K562 (cell line): ENCODE measurements around the gene OR2F2. TPM values are rescaled to one million over a fixed set of nuclear protein-coding genes. Genes with fewer than 3 reads are reported as not detected.

Experiments used
- ATAC-seq: fragments of 200-7000 bp; cut with Tn5 transposase; 3 replicates; pipeline ENCODE4 v1.9.1; 2020; ENCODE audit warnings: moderate library complexity
- BruUV-seq: library from RNA; stranded (reverse); fragments of 400-500 nt; replicated peaks from 2 replicates; lab custom pipeline; 2021; lab: Mats Ljungman, UMichigan
- CTCF ChIA-PET: fragments of 300-600 bp; formaldehyde crosslinking; extraction: SDS; loops from one replicate; lab custom pipeline; 2021; ENCODE audit warnings: low intra/inter-chr PET ratio; lab: Yijun Ruan, JAX
- POLR2A ChIA-PET: fragments of 300-600, 350-650 bp; sonication (Branson Sonifier 250); formaldehyde crosslinking; extraction: SDS; loops from one replicate; lab custom pipeline; 2021; ENCODE audit warnings: antibody characterized with exemption, inconsistent platforms; lab: Yijun Ruan, JAX
- DNase-seq, 4 experiments: peaks; one replicate each; pipeline versions ENCODE4 v3.0.0 to v3.0.0-alpha.2; 2011 to 2018; ENCODE audit warnings: low spot score in 3 of 4, mixed read lengths in 3 of 4; ENCODE audit errors: extremely low read depth in 1 of 4
- FAIRE-seq: peaks from 2 replicates; lab custom pipeline; 2011; peaks lifted over from hg19 to GRCh38; lab: Jason Lieb, UNC
- H2AFZ ChIP-seq: 2 replicates; pipeline ENCODE4 v1.6.0; 2011; ENCODE audit warnings: low read depth, low read length, control low read depth, inconsistent platforms
- H3K27ac ChIP-seq: fragments of 200-600 bp; 3 replicates; pipeline ENCODE4 v1.8.0; 2011; ENCODE audit warnings: low read depth, mild to moderate bottlenecking, control low read depth, inconsistent platforms, low read length, moderate library complexity, mixed read lengths; ENCODE audit errors: extremely low read depth
- H3K27me3 ChIP-seq, 2 experiments: fragments of 300-600 bp in 1 of 2; 2 replicates in 1 of 2; 3 replicates in 1 of 2; pipeline versions ENCODE4 v1.6.0 to v1.8.0; 2011; ENCODE audit warnings: inconsistent platforms in 2 of 2, low read length in 2 of 2, mild to moderate bottlenecking in 1 of 2, mixed read lengths in 1 of 2, moderate library complexity in 1 of 2; ENCODE audit not compliant: control insufficient read depth in 2 of 2, insufficient read depth in 2 of 2
- H3K36me3 ChIP-seq: fragments of 300-600 bp; 3 replicates; pipeline ENCODE4 v1.8.0; 2011; ENCODE audit warnings: mild to moderate bottlenecking, low read length, inconsistent platforms; ENCODE audit not compliant: control insufficient read depth, insufficient read depth
- H3K4me1 ChIP-seq, 2 experiments: fragments of 200-600 bp in 1 of 2; replicated peaks in 1 of 2; 2 replicates in 1 of 2; 3 replicates in 1 of 2; pipeline versions ENCODE4 v1.5.1 to v1.8.0; 2011; ENCODE audit warnings: inconsistent platforms in 2 of 2, low read length in 2 of 2, mild to moderate bottlenecking in 1 of 2, mixed read lengths in 1 of 2, moderate library complexity in 1 of 2; ENCODE audit not compliant: control insufficient read depth in 2 of 2, insufficient read depth in 2 of 2
- H3K4me2 ChIP-seq: 2 replicates; pipeline ENCODE4 v1.6.1; 2011; ENCODE audit warnings: low read length, control low read depth, inconsistent platforms, mixed read lengths; ENCODE audit not compliant: insufficient read depth
- H3K4me3 ChIP-seq: fragments of 200-600 bp; sonication (generic), shearing (Covaris generic); 2 replicates; pipeline ENCODE4 v1.5.1; 2016; ENCODE audit warnings: control low read depth, inconsistent platforms
- H3K79me2 ChIP-seq: fragments of 200-600 bp; 3 replicates; pipeline ENCODE4 v1.8.0; 2011; ENCODE audit warnings: low read length, inconsistent platforms; ENCODE audit not compliant: control insufficient read depth, insufficient read depth
- H3K9ac ChIP-seq, 2 experiments: 2 replicates each; pipeline versions ENCODE4 v1.6.0 to v1.6.1; 2011; ENCODE audit warnings: low read depth in 2 of 2, low read length in 2 of 2, control low read depth in 1 of 2, inconsistent platforms in 1 of 2, mild to moderate bottlenecking in 1 of 2, mixed read lengths in 1 of 2; ENCODE audit not compliant: insufficient read depth in 1 of 2
- H3K9me1 ChIP-seq: one replicate; pipeline ENCODE4 v1.6.0; 2011; ENCODE audit warnings: inconsistent platforms, mild to moderate bottlenecking, low read length, moderate library complexity; ENCODE audit not compliant: control insufficient read depth, insufficient read depth
- H3K9me3 ChIP-seq: replicated peaks from 2 replicates; pipeline ENCODE4 v1.5.1; 2011; ENCODE audit warnings: low read depth, low read length, inconsistent platforms; ENCODE audit not compliant: control insufficient read depth, insufficient read depth
- H4K20me1 ChIP-seq: replicated peaks from 2 replicates; pipeline ENCODE4 v1.6.1; 2011; ENCODE audit warnings: low read length, inconsistent platforms, mixed read lengths; ENCODE audit not compliant: control insufficient read depth, insufficient read depth
- ASH1L ChIP-seq: fragments of 450-650 bp; IDR thresholded peaks from 2 replicates; pipeline ENCODE4 v1.6.1; 2018; ENCODE audit warnings: borderline replicate concordance, mild to moderate bottlenecking, low read depth; ENCODE audit not compliant: partially characterized antibody
- ATF4 ChIP-seq: fragments of 450-650 bp; formaldehyde crosslinking; IDR thresholded peaks from 2 replicates; pipeline ENCODE4 v1.4.0; 2022; ENCODE audit warnings: mild to moderate bottlenecking, moderate library complexity
- CHD2 ChIP-seq: IDR thresholded peaks from 2 replicates; pipeline ENCODE4 v1.6.1; 2011; ENCODE audit warnings: low read depth, low read length
- DPF2 ChIP-seq: fragments of 450-650 bp; IDR thresholded peaks from 2 replicates; pipeline ENCODE4 v1.6.1; 2016
- FUS ChIP-seq: fragments of 200-400 bp; formaldehyde crosslinking; optimal IDR thresholded peaks from 2 replicates; pipeline ENCODE3; 2017; ENCODE audit warnings: low read depth, low read length
- HNRNPK ChIP-seq: fragments of 200-400 bp; formaldehyde crosslinking; IDR thresholded peaks from one replicate; pipeline ENCODE4 v1.6.1; 2018; ENCODE audit warnings: mild to moderate bottlenecking, low read depth, low read length; ENCODE audit not compliant: poor library complexity, severe bottlenecking
- MLX ChIP-seq, 2 experiments: fragments of 450-650 bp in 1 of 2; sonication (generic) in 1 of 2; formaldehyde crosslinking; conservative IDR thresholded peaks; 2 replicates each; pipeline versions ENCODE4 v1.4.0 to v1.8.1; 2020 to 2022; ENCODE audit warnings: mild to moderate bottlenecking in 1 of 2, missing genetic modification reagents in 1 of 2
- MTA1 ChIP-seq: fragments of 450-650 bp; IDR thresholded peaks from 2 replicates; pipeline ENCODE4 v1.6.1; 2017; ENCODE audit warnings: borderline replicate concordance
- NUFIP1 ChIP-seq: fragments of 450-650 bp; IDR thresholded peaks from 2 replicates; pipeline ENCODE4 v1.6.1; 2018; ENCODE audit not compliant: partially characterized antibody
- THRA ChIP-seq: fragments of 450-650 bp; IDR thresholded peaks from 2 replicates; pipeline ENCODE4 v1.6.1; 2017; ENCODE audit warnings: mild to moderate bottlenecking, moderate library complexity
- ZBTB33 ChIP-seq: sonication (generic); formaldehyde crosslinking; IDR thresholded peaks from 2 replicates; pipeline ENCODE4 v1.8.1; 2023; ENCODE audit warnings: mild to moderate bottlenecking, missing genetic modification reagents
- ZC3H11A ChIP-seq: IDR thresholded peaks from 2 replicates; pipeline ENCODE4 v1.6.1; 2012; ENCODE audit warnings: low read depth, low read length, improper control_type of control experiment
- ZNF444 ChIP-seq: fragments of 250-450 bp; sonication (Bioruptor Pico); IDR thresholded peaks from 2 replicates; pipeline ENCODE4 v1.4.0; 2020; ENCODE audit warnings: mild to moderate bottlenecking, moderate library complexity
- ZNF695 ChIP-seq: fragments of 450-650 bp; formaldehyde crosslinking; IDR thresholded peaks from 2 replicates; pipeline ENCODE4 v1.4.0; 2020; ENCODE audit warnings: mild to moderate bottlenecking, moderate library complexity
- WGBS: fragments of 100-300 bp; shearing (Covaris generic); methylation state at CpG from one replicate; pipeline ENCODE4 v1.1.6; 2016; ENCODE audit warnings: low coverage, mixed read lengths; ENCODE audit not compliant: insufficient coverage; ENCODE audit errors: missing lambda C conversion rate; 5-methylcytosine and 5-hydroxymethylcytosine counted together
- in situ Hi-C: fragments of 300-500 bp; cut with MboI; formaldehyde crosslinking; loops from 4 replicates; pipeline ENCODE4 v1.15.0; 2018; ENCODE audit warnings: inconsistent platforms, mixed read lengths
- intact Hi-C: fragments of 100-400 bp; cut with micrococcal nuclease; formaldehyde crosslinking; loops from 2 replicates; pipeline ENCODE4 v1.14.2; 2022
- polyA plus RNA-seq, 8 experiments: library from polyadenylated mRNA; depleted of rRNA in 4 of 8; stranded (reverse) in 5 of 8; unstranded in 3 of 8; fragments of >200 nt; fragmentation: Nextera tagmentation in 2 of 8; fragmentation: Illumina TruSeq in 1 of 8; extraction: Ambion mirVana in 2 of 8; extraction: Trizol in 1 of 8; gene quantifications; 2 replicates each; pipeline versions ENCODE4 v1.2.1 to v1.2.3, GENCODE V29; 2011 to 2014; ENCODE audit warnings: inconsistent platforms in 1 of 8, missing spikeins in 1 of 8
- total RNA-seq, 7 experiments: library from RNA; depleted of rRNA in 6 of 7; stranded (reverse); fragments of >200 nt in 6 of 7; fragmentation: Illumina TruSeq in 2 of 7; extraction: Trizol in 2 of 7; gene quantifications; 2 replicates each; pipeline versions ENCODE4 v1.2.1 to v1.2.3, GENCODE V29; 2011 to 2021; ENCODE audit warnings: low replicate concordance in 1 of 7

OR2F2 gene
- total and polyA plus RNA-seq, 9 of the 15 experiments (the other 6 are each of a cell fraction or from before 2014, with no cell fraction given) = not detected

- TF ChIP-seq FUS (no peak), ZC3H11A (no peak), NUFIP1 (no peak), HNRNPK (no peak), DPF2 (no peak), ZNF695 (CRISPR knock-in tag) (no peak), ZBTB33 (CRISPR knock-in tag) (no peak), CHD2 (no peak), ASH1L (no peak), MTA1 (no peak), ATF4 (CRISPR knock-in tag) (no peak), ZNF444 (no peak), THRA (no peak), MLX (CRISPR knock-in tag; conservative IDR thresholded peaks at IDR 0.05) (no peak)
- TF ChIP-seq, all 486 proteins: peak for 0
- FAIRE-seq = no peak
- Histone ChIP-seq H2AFZ (no peak within 1 kb of the TSS), H3K27me3 (no peaks in the 10 kb centered on the region; a peak in 2 of 5 replicates), H3K79me2 (no peaks in the 10 kb centered on the region), H3K4me2 (no peak within 1 kb of the TSS), H3K36me3 (no peaks in the 10 kb centered on the region), H3K27ac (no peak within 1 kb of the TSS), H3K4me3 (no peak within 1 kb of the TSS), H3K9me1 (no peaks in the 10 kb centered on the region), H4K20me1 (no peaks in the 10 kb centered on the region), H3K9ac (no peak within 1 kb of the TSS), H3K9me3 (no peaks in the 10 kb centered on the region), H3K4me1 (0 out of 5 replicates have a peak, but pooled peaks cover 0 to 2% of the 10 kb centered on the region in 2 experiments)
- WGBS = 1% methylated on average over 3 of the region's 3 CpGs
- CTCF ChIA-PET = no interaction called here
- no peak for DNase-seq
- no peak for ATAC-seq
- no TSS peak for BruUV-seq
- POLR2A ChIA-PET = no interaction called here
- intact Hi-C loops (no loop called here), in situ Hi-C loops (no loop called here)
Observed at GRCh38 chr7:143954544-143954943, 19.5 kb downstream of the OR2F2 start, which contains the start of gene OR2F1. OR2F1 (plus strand) TSS chr7:143954844; CDS start chr7:143959971, 5,127 bp downstream.
